Vagina (tissue), 2 donors: ENCODE results near the gene KIF3A. TPM values are rescaled to one million over a fixed set of nuclear protein-coding genes. Genes with fewer than 3 reads are reported as not detected.

Source experiments
- DNase-seq, 2 donors: peaks; one replicate each; pipeline ENCODE4 v3.0.0-alpha.2; 2017; ENCODE audit errors: extremely low spot score in 2 of 2
- H3K27ac ChIP-seq: fragments of 200-600 bp; sonication (generic); one replicate; pipeline ENCODE4 v1.5.1; 2019
- H3K27me3 ChIP-seq: fragments of 200-600 bp; sonication (generic); one replicate; pipeline ENCODE4 v1.5.1; 2019
- H3K36me3 ChIP-seq, 2 donors: fragments of 200-600 bp; sonication (generic); one replicate each; pipeline ENCODE4 v1.5.1; 2017 to 2019
- H3K4me1 ChIP-seq: fragments of 200-600 bp; sonication (generic); one replicate; pipeline ENCODE4 v1.5.1; 2019
- H3K4me3 ChIP-seq, 2 donors: fragments of 200-600 bp; sonication (generic); 1 replicate in 1 of 2; 2 replicates in 1 of 2; pipeline ENCODE4 v1.5.1; 2016 to 2019
- H3K9me3 ChIP-seq: fragments of 200-600 bp; sonication (generic); one replicate; pipeline ENCODE4 v1.5.1; 2019
- POLR2A ChIP-seq, 2 donors: fragments of 450-650 bp; IDR thresholded peaks; one replicate each; pipeline ENCODE4 v1.6.1; 2017; ENCODE audit warnings: antibody characterized with exemption in 2 of 2, mild to moderate bottlenecking in 2 of 2, moderate library complexity in 2 of 2
- POLR2AphosphoS5 ChIP-seq, 2 donors: sonication (generic); formaldehyde crosslinking; IDR thresholded peaks; one replicate each; pipeline ENCODE4 v1.9.0; 2017; ENCODE audit warnings: antibody characterized with exemption in 2 of 2, mild to moderate bottlenecking in 2 of 2, low read depth in 1 of 2; ENCODE audit not compliant: insufficient read depth in 1 of 2
- intact Hi-C: fragments of 100-400 bp; cut with DNase I; formaldehyde crosslinking; loops from one replicate; pipeline ENCODE4 v1.15.1; 2023
- total RNA-seq: library from RNA; depleted of rRNA; stranded (reverse); fragments of >200 nt; gene quantifications from one replicate; pipeline ENCODE4 v1.2.3, GENCODE V29; 2016
- TF ChIP-seq, protein P1 (sequence below), 3 experiments: fragments of 450-650 bp in 2 of 3; fragments of 200-600 bp in 1 of 3; sonication (generic) in 1 of 3; IDR thresholded peaks; one replicate each; pipeline ENCODE4 v1.5.1; 2017 to 2019; ENCODE audit warnings: antibody characterized with exemption in 3 of 3, mild to moderate bottlenecking in 2 of 3, moderate library complexity in 2 of 3

The KIF3A gene
- total RNA-seq, 1 donor from 2014 or later = 20.6 TPM

DNA sequence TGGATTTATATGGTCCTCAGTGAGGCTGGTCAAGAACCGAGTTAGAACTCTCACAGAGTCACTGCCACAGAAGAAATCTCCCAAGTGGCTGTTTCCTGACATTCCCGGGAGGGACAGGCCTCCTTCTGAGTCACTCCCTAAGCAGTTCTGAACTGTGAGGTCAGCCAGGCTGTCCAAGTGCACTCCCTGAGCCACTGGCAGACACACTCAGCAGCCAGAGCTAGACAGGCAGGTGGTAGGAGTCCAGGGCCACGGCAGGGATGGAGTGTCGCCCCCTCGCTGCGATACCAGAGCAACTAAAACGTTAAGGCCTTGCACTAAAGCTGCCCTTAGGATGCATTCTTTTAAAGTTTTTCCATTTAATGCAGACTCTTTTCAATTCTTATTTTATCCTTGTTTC, 60.2 kb downstream of the KIF3A start:
- H3K9me3 ChIP-seq = no peaks in the 10 kb centered on the region
- peak overlapping the region; percentile 42 for H3K27ac ChIP-seq
- peak in 1 of 2 donors; percentile 86 for DNase-seq
- H3K27me3 ChIP-seq = no peaks in the 10 kb centered on the region
- intact Hi-C loops = no loop called here
- no peaks in the 10 kb centered on the region for H3K36me3 ChIP-seq
- peaks cover 26% of the 10 kb centered on the region for H3K4me1 ChIP-seq
- no peak overlapping the region for H3K4me3 ChIP-seq
- TF ChIP-seq POLR2A (IDR thresholded peaks at IDR 0.05) (no peak), POLR2AphosphoS5 (IDR thresholded peaks at IDR 0.05; ENCODE audit: insufficient read depth in 1 of 2, low read depth in 1 of 2) (peak in 1 of 2 donors; percentile 28)

DNA sequence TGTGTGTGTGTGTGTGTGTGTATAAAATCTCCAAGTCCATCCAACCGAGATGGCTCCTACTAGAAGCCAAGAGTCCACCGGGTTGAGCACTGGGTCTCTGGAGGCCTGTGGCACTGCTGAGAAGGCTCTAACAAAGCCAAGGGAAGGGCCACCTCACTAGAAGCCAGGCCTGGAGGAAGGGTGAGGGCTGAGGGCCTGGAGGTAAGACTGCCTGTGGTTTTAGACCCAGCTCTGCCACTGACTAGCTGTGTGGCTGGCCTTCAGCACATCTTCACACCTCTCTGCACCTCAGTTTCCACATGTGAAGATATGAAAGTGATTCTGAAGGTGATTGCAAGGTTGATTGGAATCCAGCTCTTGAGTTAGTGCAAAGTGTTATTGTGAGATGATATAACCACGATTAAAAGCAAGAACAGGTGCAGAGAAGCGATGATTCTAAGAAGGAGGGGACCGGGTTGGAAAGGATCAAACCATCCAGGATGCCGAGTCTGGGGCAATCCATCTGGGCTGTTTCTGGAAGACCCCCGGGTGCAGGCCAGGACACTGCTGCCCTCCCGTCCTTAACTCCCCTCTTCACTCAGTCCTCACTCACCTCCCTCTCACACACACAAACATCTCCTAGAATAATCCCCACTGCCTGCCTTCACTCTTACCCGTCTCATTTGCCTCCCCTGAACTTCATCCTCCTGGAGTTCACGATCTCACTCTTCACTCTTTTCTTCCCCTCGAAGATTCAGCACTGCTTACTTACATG, 61.2 kb downstream of the KIF3A start:
- no peaks in the 10 kb centered on the region for H3K27me3 ChIP-seq
- no peak for TF ChIP-seq POLR2AphosphoS5 (IDR thresholded peaks at IDR 0.05; ENCODE audit: insufficient read depth in 1 of 2, low read depth in 1 of 2)
- intact Hi-C loops = no loop called here
- peak in 1 of 2 donors; percentile 79 for DNase-seq
- no peaks in the 10 kb centered on the region for H3K36me3 ChIP-seq
- no peak overlapping the region for H3K27ac ChIP-seq
- no peaks in the 10 kb centered on the region for H3K9me3 ChIP-seq
- peaks cover 26% of the 10 kb centered on the region for H3K4me1 ChIP-seq
- no peak overlapping the region for H3K4me3 ChIP-seq

DNA sequence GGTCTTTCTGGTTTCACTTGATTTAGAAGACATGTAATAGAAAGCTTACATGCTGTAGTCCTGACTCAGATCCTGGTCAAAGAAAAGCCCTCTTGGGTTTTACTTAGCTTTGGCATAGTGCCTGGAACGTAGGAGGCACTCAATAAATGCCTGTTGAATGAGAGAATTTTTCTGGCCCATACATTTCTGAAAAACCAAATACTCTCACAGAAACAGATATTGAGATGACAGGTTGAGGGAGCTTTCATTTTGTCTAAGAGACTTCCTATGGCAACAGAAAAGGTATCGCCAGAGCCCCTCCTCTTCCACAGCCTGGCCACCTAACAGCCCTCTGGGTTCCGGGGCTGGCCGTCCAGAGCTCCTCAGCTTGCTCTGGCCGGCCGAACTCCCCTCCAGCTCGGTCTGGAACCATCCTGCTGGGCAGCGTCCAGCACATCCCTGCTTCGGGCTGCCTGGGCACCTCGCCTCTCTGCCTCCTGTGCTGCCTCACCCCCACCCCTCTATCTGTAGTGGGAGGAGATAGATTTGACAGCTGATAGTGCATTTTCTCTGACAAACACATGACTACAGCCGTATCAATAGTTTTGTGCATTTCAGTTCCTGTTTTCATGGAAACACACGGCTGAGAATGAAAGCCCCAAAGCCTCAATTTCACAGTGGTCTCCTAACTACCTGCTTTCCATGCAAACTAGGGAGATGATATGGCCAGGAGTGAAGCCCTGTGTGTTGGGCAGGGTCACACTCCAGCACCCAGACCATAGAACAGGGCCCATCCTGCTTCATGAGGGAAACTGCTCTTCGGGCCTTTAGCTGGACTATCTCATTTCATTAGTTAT, 62.5 kb downstream of the KIF3A start:
- no peaks in the 10 kb centered on the region for H3K27me3 ChIP-seq
- intact Hi-C loops = no loop called here
- H3K4me3 ChIP-seq = peak overlapping the region in 1 of 2 donors; percentile 4
- no peaks in the 10 kb centered on the region for H3K9me3 ChIP-seq
- peak overlapping the region; percentile 57 for H3K27ac ChIP-seq
- TF ChIP-seq, protein P1, sequence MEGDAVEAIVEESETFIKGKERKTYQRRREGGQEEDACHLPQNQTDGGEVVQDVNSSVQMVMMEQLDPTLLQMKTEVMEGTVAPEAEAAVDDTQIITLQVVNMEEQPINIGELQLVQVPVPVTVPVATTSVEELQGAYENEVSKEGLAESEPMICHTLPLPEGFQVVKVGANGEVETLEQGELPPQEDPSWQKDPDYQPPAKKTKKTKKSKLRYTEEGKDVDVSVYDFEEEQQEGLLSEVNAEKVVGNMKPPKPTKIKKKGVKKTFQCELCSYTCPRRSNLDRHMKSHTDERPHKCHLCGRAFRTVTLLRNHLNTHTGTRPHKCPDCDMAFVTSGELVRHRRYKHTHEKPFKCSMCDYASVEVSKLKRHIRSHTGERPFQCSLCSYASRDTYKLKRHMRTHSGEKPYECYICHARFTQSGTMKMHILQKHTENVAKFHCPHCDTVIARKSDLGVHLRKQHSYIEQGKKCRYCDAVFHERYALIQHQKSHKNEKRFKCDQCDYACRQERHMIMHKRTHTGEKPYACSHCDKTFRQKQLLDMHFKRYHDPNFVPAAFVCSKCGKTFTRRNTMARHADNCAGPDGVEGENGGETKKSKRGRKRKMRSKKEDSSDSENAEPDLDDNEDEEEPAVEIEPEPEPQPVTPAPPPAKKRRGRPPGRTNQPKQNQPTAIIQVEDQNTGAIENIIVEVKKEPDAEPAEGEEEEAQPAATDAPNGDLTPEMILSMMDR (IDR thresholded peaks at IDR 0.05) = no peak
- TF ChIP-seq POLR2A (IDR thresholded peaks at IDR 0.05) = no peak
- peak; percentile 52 to 68 for TF ChIP-seq POLR2AphosphoS5 (IDR thresholded peaks at IDR 0.05; ENCODE audit: insufficient read depth in 1 of 2, low read depth in 1 of 2)
- H3K4me1 ChIP-seq = peaks cover 26% of the 10 kb centered on the region
- DNase-seq = no peak
- no peaks in the 10 kb centered on the region for H3K36me3 ChIP-seq

DNA sequence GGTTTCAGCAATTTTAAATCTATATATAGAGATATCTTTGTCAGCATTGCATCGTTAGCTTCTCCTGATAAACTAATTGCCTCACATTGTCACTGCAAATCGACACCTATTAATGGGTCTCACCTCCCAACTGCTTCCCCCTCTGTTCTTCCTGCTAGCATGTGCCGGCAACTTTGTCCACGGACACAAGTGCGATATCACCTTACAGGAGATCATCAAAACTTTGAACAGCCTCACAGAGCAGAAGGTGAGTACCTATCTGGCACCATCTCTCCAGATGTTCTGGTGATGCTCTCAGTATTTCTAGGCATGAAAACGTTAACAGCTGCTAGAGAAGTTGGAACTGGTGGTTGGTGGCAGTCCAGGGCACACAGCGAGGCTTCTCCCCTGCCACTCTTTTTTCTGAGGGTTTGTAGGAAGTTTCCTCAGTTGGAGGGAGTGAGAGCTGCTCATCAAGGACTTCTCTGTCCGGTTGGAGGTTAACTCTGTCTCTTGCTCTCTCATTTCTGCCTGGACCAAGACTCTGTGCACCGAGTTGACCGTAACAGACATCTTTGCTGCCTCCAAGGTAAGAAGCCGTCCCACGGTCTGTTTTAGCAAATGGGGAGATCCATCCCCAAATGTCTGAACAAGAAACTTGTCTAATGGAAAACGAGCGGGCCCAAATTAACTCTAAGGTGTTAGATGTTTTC, 63.3 kb downstream of the KIF3A start, which contains the start of gene IL4:
Gene IL4 (plus strand): TSS at position 51 of the 692 bp plus-strand sequence. CDS start 62 bp downstream, at position 113.
- TF ChIP-seq POLR2AphosphoS5 (IDR thresholded peaks at IDR 0.05; ENCODE audit: insufficient read depth in 1 of 2, low read depth in 1 of 2) (no peak), POLR2A (IDR thresholded peaks at IDR 0.05) (no peak)
- TF ChIP-seq, protein P1 (IDR thresholded peaks at IDR 0.05) = no peak
- H3K4me3 ChIP-seq = peak within 1 kb of the TSS in 1 of 2 donors; percentile 4
- H3K27ac ChIP-seq = peak within 1 kb of the TSS; percentile 57
- peak in 1 of 2 donors; percentile 72 for DNase-seq
- no peaks in the 10 kb centered on the region for H3K36me3 ChIP-seq
- no peaks in the 10 kb centered on the region for H3K9me3 ChIP-seq
- H3K27me3 ChIP-seq = no peaks in the 10 kb centered on the region
- H3K4me1 ChIP-seq = peaks cover 26% of the 10 kb centered on the region
- intact Hi-C loops = no loop called here

DNA sequence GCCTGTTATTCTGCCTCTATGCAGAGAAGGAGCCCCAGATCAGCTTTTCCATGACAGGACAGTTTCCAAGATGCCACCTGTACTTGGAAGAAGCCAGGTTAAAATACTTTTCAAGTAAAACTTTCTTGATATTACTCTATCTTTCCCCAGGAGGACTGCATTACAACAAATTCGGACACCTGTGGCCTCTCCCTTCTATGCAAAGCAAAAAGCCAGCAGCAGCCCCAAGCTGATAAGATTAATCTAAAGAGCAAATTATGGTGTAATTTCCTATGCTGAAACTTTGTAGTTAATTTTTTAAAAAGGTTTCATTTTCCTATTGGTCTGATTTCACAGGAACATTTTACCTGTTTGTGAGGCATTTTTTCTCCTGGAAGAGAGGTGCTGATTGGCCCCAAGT, 63.9 kb downstream of the KIF3A start:
- peaks cover 26% of the 10 kb centered on the region for H3K4me1 ChIP-seq
- TF ChIP-seq, protein P1 (IDR thresholded peaks at IDR 0.05) = no peak
- TF ChIP-seq POLR2A (IDR thresholded peaks at IDR 0.05) (no peak), POLR2AphosphoS5 (IDR thresholded peaks at IDR 0.05; ENCODE audit: insufficient read depth in 1 of 2, low read depth in 1 of 2) (no peak)
- H3K4me3 ChIP-seq = no peak overlapping the region
- H3K27me3 ChIP-seq = no peaks in the 10 kb centered on the region
- intact Hi-C loops = no loop called here
- no peak for DNase-seq
- H3K36me3 ChIP-seq = no peaks in the 10 kb centered on the region
- H3K9me3 ChIP-seq = no peaks in the 10 kb centered on the region
- H3K27ac ChIP-seq = no peak overlapping the region
